Astrocyte (in vitro differentiated cells and primary cell): ENCODE measurements around the gene POU6F2. TPM values are rescaled to one million over a fixed set of nuclear protein-coding genes. Genes with fewer than 3 reads are reported as not detected.

Experiments
- DNase-seq: peaks from one replicate; pipeline ENCODE4 v3.0.0-alpha.2; 2010; ENCODE audit warnings: low read depth
- FAIRE-seq: peaks from 2 replicates; lab custom pipeline; 2011; peaks lifted over from hg19 to GRCh38; lab: Jason Lieb, UNC
- H2AFZ ChIP-seq: 2 replicates; pipeline ENCODE4 v1.6.0; 2012; ENCODE audit warnings: low read depth, low read length, inconsistent platforms
- H3K27ac ChIP-seq: 2 replicates; pipeline ENCODE4 v1.5.1; 2011; ENCODE audit warnings: low read depth, low read length, inconsistent platforms
- H3K27me3 ChIP-seq: 2 replicates; pipeline ENCODE4 v1.6.0; 2011; ENCODE audit warnings: low read length, inconsistent platforms; ENCODE audit not compliant: insufficient read depth
- H3K36me3 ChIP-seq: 2 replicates; pipeline ENCODE4 v1.5.1; 2011; ENCODE audit warnings: low read length, inconsistent platforms; ENCODE audit not compliant: insufficient read depth
- H3K4me1 ChIP-seq: 2 replicates; pipeline ENCODE4 v1.5.1; 2011; ENCODE audit warnings: low read length, inconsistent platforms; ENCODE audit not compliant: insufficient read depth
- H3K4me2 ChIP-seq: 2 replicates; pipeline ENCODE4 v1.6.0; 2012; ENCODE audit warnings: low read length, inconsistent platforms
- H3K4me3 ChIP-seq: 2 replicates; pipeline ENCODE4 v1.5.1; 2011; ENCODE audit warnings: low read depth, mild to moderate bottlenecking, low read length, inconsistent platforms; ENCODE audit not compliant: insufficient read depth
- H3K79me2 ChIP-seq: 2 replicates; pipeline ENCODE4 v1.6.0; 2012; ENCODE audit warnings: mild to moderate bottlenecking, low read length, inconsistent platforms; ENCODE audit not compliant: insufficient read depth
- H3K9ac ChIP-seq: 2 replicates; pipeline ENCODE4 v1.6.0; 2012; ENCODE audit warnings: mild to moderate bottlenecking, low read length, inconsistent platforms
- H3K9me3 ChIP-seq: 2 replicates; pipeline ENCODE4 v1.5.1; 2012; ENCODE audit warnings: low read depth, mild to moderate bottlenecking, low read length, inconsistent platforms; ENCODE audit not compliant: insufficient read depth
- H4K20me1 ChIP-seq: 2 replicates; pipeline ENCODE4 v1.6.0; 2012; ENCODE audit warnings: low read length, inconsistent platforms; ENCODE audit not compliant: insufficient read depth
- H3K27ac Mint-ChIP-seq: one replicate; pipeline ENCODE4 v1.8.0; 2021; ENCODE audit warnings: mild to moderate bottlenecking, mixed read lengths; ENCODE audit not compliant: unreplicated experiment
- H3K27me3 Mint-ChIP-seq: one replicate; pipeline ENCODE4 v1.8.0; 2021; ENCODE audit warnings: low read depth, mixed read lengths; ENCODE audit not compliant: unreplicated experiment
- H3K36me3 Mint-ChIP-seq: one replicate; pipeline ENCODE4 v1.8.0; 2021; ENCODE audit warnings: low read depth, mixed read lengths; ENCODE audit not compliant: unreplicated experiment
- H3K4me1 Mint-ChIP-seq: one replicate; pipeline ENCODE4 v1.8.0; 2021; ENCODE audit warnings: low read depth, mixed read lengths; ENCODE audit not compliant: unreplicated experiment
- H3K4me3 Mint-ChIP-seq: one replicate; pipeline ENCODE4 v1.8.0; 2021; ENCODE audit warnings: mild to moderate bottlenecking, moderate library complexity, mixed read lengths; ENCODE audit not compliant: unreplicated experiment
- H3K9me3 Mint-ChIP-seq: one replicate; pipeline ENCODE4 v1.8.0; 2021; ENCODE audit warnings: mild to moderate bottlenecking, mixed read lengths; ENCODE audit not compliant: unreplicated experiment
- CTCF ChIP-seq: IDR thresholded peaks from 2 replicates; pipeline ENCODE4 v1.5.1; 2011; ENCODE audit warnings: low read depth, mild to moderate bottlenecking, inconsistent platforms, low read length, moderate library complexity; ENCODE audit not compliant: insufficient read depth
- EZH2 ChIP-seq: IDR thresholded peaks from 2 replicates; pipeline ENCODE4 v1.6.1; 2012; ENCODE audit warnings: mild to moderate bottlenecking, low read length, inconsistent platforms; ENCODE audit not compliant: insufficient read depth
- total RNA-seq: library from RNA; stranded (reverse); gene quantifications from 2 replicates; pipeline ENCODE4 v1.2.1, GENCODE V29; 2021

POU6F2 gene
- total RNA-seq, 1 donor from 2014 or later, result 0.45 TPM

- Histone ChIP-seq H3K27ac (no peak overlapping the region), H3K4me3 (no peak overlapping the region), H3K36me3 (no peaks in the 10 kb centered on the region), H4K20me1 (no peaks in the 10 kb centered on the region), H3K4me2 (no peak overlapping the region), H2AFZ (no peak overlapping the region), H3K79me2 (no peaks in the 10 kb centered on the region), H3K27me3 (no peaks in the 10 kb centered on the region), H3K9ac (no peak overlapping the region), H3K4me1 (peaks cover 8% of the 10 kb centered on the region), H3K9me3 (no peaks in the 10 kb centered on the region)
- TF ChIP-seq EZH2, result no peak
- no peak for TF ChIP-seq CTCF
- FAIRE-seq, result no peak
- H3K36me3 Mint-ChIP-seq, result no peaks in the 10 kb centered on the region
- peaks cover 8% of the 10 kb centered on the region for H3K27me3 Mint-ChIP-seq
- no peak overlapping the region for H3K4me3 Mint-ChIP-seq
- no peak overlapping the region for H3K27ac Mint-ChIP-seq
- DNase-seq, result no peak
- H3K9me3 Mint-ChIP-seq, result no peaks in the 10 kb centered on the region
- H3K4me1 Mint-ChIP-seq, result peaks cover 9% of the 10 kb centered on the region
Measured at GRCh38 chr7:39333701-39334100, 356.0 kb downstream of the POU6F2 start.

GRCh38 chr7:39336442-39336841 lies 358.7 kb downstream of the POU6F2 start:
- H3K9me3 Mint-ChIP-seq, result no peaks in the 10 kb centered on the region
- Histone ChIP-seq H3K27ac (peak overlapping the region; percentile 25), H3K4me3 (no peak overlapping the region), H3K36me3 (no peaks in the 10 kb centered on the region), H2AFZ (no peak overlapping the region), H4K20me1 (no peaks in the 10 kb centered on the region), H3K4me1 (peaks cover 8% of the 10 kb centered on the region), H3K9ac (no peak overlapping the region), H3K4me2 (no peak overlapping the region), H3K9me3 (no peaks in the 10 kb centered on the region), H3K79me2 (no peaks in the 10 kb centered on the region), H3K27me3 (no peaks in the 10 kb centered on the region)
- no peak for FAIRE-seq
- peak overlapping the region; percentile 76 for H3K27ac Mint-ChIP-seq
- TF ChIP-seq EZH2 (no peak), CTCF (no peak)
- peaks cover 8% of the 10 kb centered on the region for H3K27me3 Mint-ChIP-seq
- peak; percentile 37 for DNase-seq
- H3K4me3 Mint-ChIP-seq, result no peak overlapping the region
- no peaks in the 10 kb centered on the region for H3K36me3 Mint-ChIP-seq
- H3K4me1 Mint-ChIP-seq, result peaks cover 13% of the 10 kb centered on the region

- Histone ChIP-seq H3K4me1 (peaks cover 8% of the 10 kb centered on the region), H3K9me3 (no peaks in the 10 kb centered on the region), H4K20me1 (no peaks in the 10 kb centered on the region), H3K79me2 (no peaks in the 10 kb centered on the region), H3K9ac (no peak overlapping the region), H3K4me3 (no peak overlapping the region), H3K27ac (no peak overlapping the region), H3K4me2 (no peak overlapping the region), H3K36me3 (no peaks in the 10 kb centered on the region), H3K27me3 (no peaks in the 10 kb centered on the region), H2AFZ (no peak overlapping the region)
- Mint-ChIP-seq H3K4me3 (no peak overlapping the region), H3K27ac (no peak overlapping the region), H3K27me3 (peaks cover 4% of the 10 kb centered on the region), H3K36me3 (no peaks in the 10 kb centered on the region), H3K9me3 (no peaks in the 10 kb centered on the region), H3K4me1 (peaks cover 17% of the 10 kb centered on the region)
- FAIRE-seq (no peak), DNase-seq (no peak)
- no peak for TF ChIP-seq EZH2
- no peak for TF ChIP-seq CTCF
Measured at GRCh38 chr7:39338716-39339115, 361.0 kb downstream of the POU6F2 start.
